ENCODE data around the gene POMT2.
A peak's percentile ranks its signal among the peaks of the same experiment; 100 is the strongest.
"Not testable (repeated sequence)": the region's sequence is repeated elsewhere in the genome, so short reads cannot be mapped to it uniquely, and the experiment has no call there.

The POMT2 gene

GRCh38 chr14:77324816-77325745 lies 4.4 kb upstream of the POMT2 start:
- DNase-seq (ENCODE audit: low spot score), result no peak
- no peak for FAIRE-seq

- no peak for FAIRE-seq
- no peak for DNase-seq (ENCODE audit: low spot score)
Observed at GRCh38 chr14:77324289-77324688, 3.6 kb upstream of the POMT2 start.

GRCh38 chr14:77323571-77323970 lies 2.9 kb upstream of the POMT2 start:
- no peak for DNase-seq (ENCODE audit: low spot score)

GRCh38 chr14:77322951-77323350 lies 2.3 kb upstream of the POMT2 start:
- DNase-seq (ENCODE audit: low spot score) (no peak), FAIRE-seq (no peak)

More at GRCh38 chr14:77323571-77323970, 2.9 kb upstream of the POMT2 start:
- no peak for FAIRE-seq

- FAIRE-seq, result no peak
- DNase-seq (ENCODE audit: low spot score), result no peak
Observed at GRCh38 chr14:77322250-77322902, 1.7 kb upstream of the POMT2 start.

GRCh38 chr14:77319422-77319821 lies 1.3 kb downstream of the POMT2 start:
- DNase-seq (ENCODE audit: low spot score) (peak; percentile 13), FAIRE-seq (no peak)

GRCh38 chr14:77318756-77319155 lies 1.9 kb downstream of the POMT2 start:
- DNase-seq (ENCODE audit: low spot score); FAIRE-seq: not testable (repeated sequence)

- DNase-seq (ENCODE audit: low spot score) (no peak), FAIRE-seq (no peak)
Observed at GRCh38 chr14:77318006-77318553, 2.6 kb downstream of the POMT2 start.

GRCh38 chr14:77316872-77317301 lies 3.8 kb downstream of the POMT2 start:
- DNase-seq (ENCODE audit: low spot score) (no peak), FAIRE-seq (no peak)

GRCh38 chr14:77316195-77316505 lies 4.5 kb downstream of the POMT2 start:
- FAIRE-seq (no peak), DNase-seq (ENCODE audit: low spot score) (no peak)

GRCh38 chr14:77314539-77315457 lies 5.9 kb downstream of the POMT2 start:
- FAIRE-seq (no peak), DNase-seq (ENCODE audit: low spot score) (no peak)

GRCh38 chr14:77314043-77314442 lies 6.6 kb downstream of the POMT2 start:
- DNase-seq (ENCODE audit: low spot score) (no peak), FAIRE-seq (no peak)

- DNase-seq (ENCODE audit: low spot score) (no peak), FAIRE-seq (no peak)
Observed at GRCh38 chr14:77313371-77313770, 7.3 kb downstream of the POMT2 start.

- DNase-seq (ENCODE audit: low spot score) (no peak), FAIRE-seq (no peak)
Observed at GRCh38 chr14:77311217-77311616, 9.5 kb downstream of the POMT2 start.

GRCh38 chr14:77310026-77310425 lies 10.7 kb downstream of the POMT2 start:
- FAIRE-seq (no peak), DNase-seq (ENCODE audit: low spot score) (no peak)

- no peak for FAIRE-seq
- DNase-seq (ENCODE audit: low spot score), result no peak
Observed at GRCh38 chr14:77309131-77309530, 11.6 kb downstream of the POMT2 start.

- DNase-seq (ENCODE audit: low spot score) (no peak), FAIRE-seq (no peak)
Observed at GRCh38 chr14:77306851-77307496, 13.7 kb downstream of the POMT2 start.

GRCh38 chr14:77306416-77306815 lies 14.3 kb downstream of the POMT2 start:
- FAIRE-seq, result no peak
- DNase-seq (ENCODE audit: low spot score), result no peak

GRCh38 chr14:77305696-77306095 lies 15.0 kb downstream of the POMT2 start:
- no peak for DNase-seq (ENCODE audit: low spot score)
- FAIRE-seq, result no peak

- FAIRE-seq (peak; percentile 86), DNase-seq (ENCODE audit: low spot score) (peak; percentile 74)
Observed at GRCh38 chr14:77303417-77304156, 17.1 kb downstream of the POMT2 start.

Data from RCC 7860 (cell line).